ENCODE results near the gene TNFAIP8.

Gene TNFAIP8

GRCh38 chr5:119367502-119368237 lies 11.9 kb downstream of the TNFAIP8 start:
- DNase-seq (ENCODE audit: low read depth) = no peak

DNA sequence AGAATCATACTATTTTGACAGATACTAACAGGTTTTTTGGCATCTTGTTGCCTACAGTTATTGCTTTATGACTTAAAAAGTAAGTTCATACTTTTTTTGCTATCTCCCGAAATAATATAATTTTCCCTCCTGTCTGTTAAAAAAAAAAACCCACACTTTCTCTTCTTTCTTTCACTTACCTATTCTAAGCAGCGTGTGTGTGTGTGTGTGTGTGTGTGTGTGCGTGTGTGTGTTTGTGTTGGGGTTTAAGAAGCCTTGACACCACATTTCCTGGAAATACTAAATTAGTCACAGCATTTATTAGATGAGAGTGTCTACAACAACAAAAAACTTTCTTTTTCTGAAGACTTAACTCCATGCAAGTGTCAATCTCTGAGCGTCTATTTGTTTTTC lies 12.4 kb downstream of the TNFAIP8 start:
- DNase-seq (ENCODE audit: low read depth) = no peak

DNA sequence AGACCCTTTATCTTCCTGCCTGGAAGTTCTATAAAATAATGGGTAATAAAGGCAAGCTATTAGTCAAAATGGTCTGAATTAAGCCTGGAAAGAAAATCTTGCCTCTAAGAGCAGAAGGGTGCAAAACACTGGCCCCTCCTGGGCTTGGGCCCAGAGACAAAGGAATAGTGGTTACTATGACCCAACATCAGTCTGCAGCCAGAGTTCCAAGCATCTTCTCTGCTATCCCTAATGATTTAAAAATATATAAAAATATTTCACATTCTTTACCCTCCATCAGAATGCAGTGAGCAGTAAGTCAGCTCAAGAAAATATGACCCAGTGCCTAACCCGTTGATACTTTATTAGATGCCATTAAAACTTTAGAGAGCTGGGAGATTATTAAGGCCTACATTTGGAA lies 14.7 kb downstream of the TNFAIP8 start:
- no peak for DNase-seq (ENCODE audit: low read depth)

GRCh38 chr5:119371146-119371545 lies 15.3 kb downstream of the TNFAIP8 start:
- DNase-seq (ENCODE audit: low read depth) = no peak

DNA sequence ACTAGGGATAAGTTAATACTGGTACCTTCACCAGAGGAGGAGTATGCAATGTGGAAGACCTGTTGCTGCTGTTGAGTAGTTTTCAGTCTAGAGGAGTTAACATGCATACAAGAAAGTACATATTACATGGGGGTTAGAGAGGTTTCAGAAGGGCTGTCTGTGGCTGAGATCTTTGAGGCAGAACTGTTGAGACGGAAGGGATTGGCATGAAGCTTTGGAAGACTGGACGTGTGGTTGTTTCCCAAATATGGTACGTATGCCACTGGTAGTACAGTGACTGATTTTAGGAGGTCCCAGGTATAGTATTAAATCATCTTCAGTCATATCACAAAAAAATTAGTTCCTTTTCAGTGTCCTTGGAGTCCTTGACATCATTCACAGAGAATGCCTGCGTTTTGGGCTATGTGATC lies 17.6 kb downstream of the TNFAIP8 start:
- no peak for DNase-seq (ENCODE audit: low read depth)

- no peak for DNase-seq (ENCODE audit: low read depth)
Observed at GRCh38 chr5:119374901-119375300, 19.1 kb downstream of the TNFAIP8 start.

- no peak for DNase-seq (ENCODE audit: low read depth)
Observed at GRCh38 chr5:119377066-119377465, 21.2 kb downstream of the TNFAIP8 start.

GRCh38 chr5:119378075-119378700 lies 22.4 kb downstream of the TNFAIP8 start:
- DNase-seq (ENCODE audit: low read depth) = no peak

GRCh38 chr5:119379096-119379495 lies 23.3 kb downstream of the TNFAIP8 start:
- no peak for DNase-seq (ENCODE audit: low read depth)

- DNase-seq (ENCODE audit: low read depth) = no peak
Observed at GRCh38 chr5:119379942-119380547, 24.2 kb downstream of the TNFAIP8 start.

DNA sequence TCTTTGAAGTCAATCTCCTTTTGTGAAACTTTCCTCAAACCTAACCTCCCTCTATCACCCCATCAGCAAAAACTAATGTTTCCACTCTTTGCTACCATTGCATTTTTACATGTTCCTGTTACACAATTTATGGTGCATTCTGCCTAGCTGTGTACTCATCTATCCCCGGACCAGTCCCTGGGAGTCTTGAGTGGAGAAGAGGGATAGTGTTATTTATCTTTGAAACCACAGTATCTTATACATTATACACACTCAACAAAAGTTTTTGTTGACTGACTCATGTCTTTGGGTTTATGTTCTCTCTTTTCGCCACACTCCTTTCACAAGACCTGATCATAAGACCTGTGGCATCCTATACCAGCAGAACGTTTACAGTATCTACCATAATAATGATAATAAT lies 26.4 kb downstream of the TNFAIP8 start:
- DNase-seq (ENCODE audit: low read depth) = no peak

- DNase-seq (ENCODE audit: low read depth) = no peak
Observed at GRCh38 chr5:119383008-119383407, 27.2 kb downstream of the TNFAIP8 start.

DNA sequence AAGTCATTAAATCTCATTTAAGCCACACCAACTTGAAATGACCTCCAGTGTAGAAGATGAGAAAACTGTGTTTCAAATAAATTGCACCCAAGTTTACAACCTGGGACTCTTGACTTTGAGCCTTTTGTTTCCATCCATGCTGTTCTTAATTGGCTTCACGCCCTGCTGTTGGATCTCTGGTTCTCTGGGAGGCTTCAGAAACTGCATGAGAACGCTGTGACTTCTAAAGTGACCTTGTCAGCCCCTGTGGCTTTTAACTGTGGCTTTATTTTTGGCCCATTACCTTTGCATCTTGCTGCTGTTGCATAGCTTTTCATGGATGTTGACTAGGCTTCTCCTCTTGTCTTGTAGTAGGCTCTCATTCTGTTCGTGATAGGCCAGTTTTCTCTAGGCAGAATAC lies 29.3 kb downstream of the TNFAIP8 start:
- no peak for DNase-seq (ENCODE audit: low read depth)

- DNase-seq (ENCODE audit: low read depth) = no peak
Observed at GRCh38 chr5:119385536-119386128, 29.8 kb downstream of the TNFAIP8 start.

DNA sequence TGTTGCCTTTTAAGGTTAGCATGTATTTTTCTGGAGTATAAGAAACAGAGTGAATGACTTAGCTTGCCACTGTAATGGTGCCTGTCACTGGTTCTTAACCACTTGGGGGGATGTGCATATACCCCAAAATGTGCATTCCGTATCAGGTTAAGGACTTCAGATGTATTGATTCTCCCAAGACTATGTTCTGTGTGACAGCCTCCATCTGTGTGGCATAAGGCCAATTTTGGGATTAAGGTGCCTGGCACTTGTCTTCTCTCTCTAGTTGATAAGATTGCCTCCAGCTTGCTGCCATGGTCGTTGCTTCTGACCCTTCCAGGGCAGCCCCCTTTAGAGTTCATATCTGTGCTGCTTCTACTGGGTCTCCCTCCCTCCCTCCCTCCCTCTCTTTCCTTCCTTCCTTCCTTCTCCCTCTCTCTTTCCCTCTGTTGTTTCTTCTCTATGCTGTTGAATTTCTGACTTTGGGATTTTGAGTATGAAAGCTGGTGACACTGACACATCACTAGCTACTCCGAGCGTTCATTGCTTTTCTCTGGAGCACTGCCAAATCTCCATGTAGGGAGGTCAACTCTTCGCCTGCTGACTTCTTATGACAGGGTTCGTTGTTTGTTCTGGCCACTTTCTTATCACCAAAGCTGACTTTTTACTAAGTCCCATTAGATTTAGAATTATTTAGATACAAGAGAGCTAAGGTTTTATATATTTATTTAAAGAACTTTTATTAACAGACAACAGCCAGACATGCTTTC lies 31.0 kb downstream of the TNFAIP8 start:
- no peak for DNase-seq (ENCODE audit: low read depth)

- DNase-seq (ENCODE audit: low read depth) = no peak
Observed at GRCh38 chr5:119387945-119388618, 32.3 kb downstream of the TNFAIP8 start.

DNA sequence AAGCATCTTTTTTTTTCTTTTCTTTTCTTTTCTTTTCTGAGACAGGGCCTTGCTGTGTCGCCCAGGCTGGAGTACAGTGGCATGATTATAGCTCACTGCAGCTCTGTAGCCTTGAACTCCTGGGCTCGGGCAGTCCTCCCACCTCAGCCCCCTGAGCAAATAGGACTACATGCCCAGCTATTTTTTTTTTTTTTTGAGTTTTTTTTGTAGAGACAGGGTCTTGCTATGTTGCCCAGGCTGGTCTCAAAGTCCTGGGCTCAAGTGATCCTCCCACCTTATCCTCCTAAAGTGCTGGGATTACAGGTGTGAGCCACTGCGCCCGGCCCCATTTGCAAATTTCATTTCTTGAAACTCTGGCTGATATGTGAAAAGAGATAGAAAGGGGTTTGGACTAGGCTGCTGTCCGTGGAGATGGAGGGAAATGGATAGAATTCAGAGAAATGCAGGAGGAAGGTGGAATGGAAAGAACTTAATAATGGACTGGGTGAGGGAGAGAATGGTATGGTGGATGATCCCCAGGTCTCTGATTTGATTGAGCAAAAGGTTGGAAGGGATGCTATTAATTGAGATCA lies 32.9 kb downstream of the TNFAIP8 start:
- DNase-seq (ENCODE audit: low read depth) = no peak

DNA sequence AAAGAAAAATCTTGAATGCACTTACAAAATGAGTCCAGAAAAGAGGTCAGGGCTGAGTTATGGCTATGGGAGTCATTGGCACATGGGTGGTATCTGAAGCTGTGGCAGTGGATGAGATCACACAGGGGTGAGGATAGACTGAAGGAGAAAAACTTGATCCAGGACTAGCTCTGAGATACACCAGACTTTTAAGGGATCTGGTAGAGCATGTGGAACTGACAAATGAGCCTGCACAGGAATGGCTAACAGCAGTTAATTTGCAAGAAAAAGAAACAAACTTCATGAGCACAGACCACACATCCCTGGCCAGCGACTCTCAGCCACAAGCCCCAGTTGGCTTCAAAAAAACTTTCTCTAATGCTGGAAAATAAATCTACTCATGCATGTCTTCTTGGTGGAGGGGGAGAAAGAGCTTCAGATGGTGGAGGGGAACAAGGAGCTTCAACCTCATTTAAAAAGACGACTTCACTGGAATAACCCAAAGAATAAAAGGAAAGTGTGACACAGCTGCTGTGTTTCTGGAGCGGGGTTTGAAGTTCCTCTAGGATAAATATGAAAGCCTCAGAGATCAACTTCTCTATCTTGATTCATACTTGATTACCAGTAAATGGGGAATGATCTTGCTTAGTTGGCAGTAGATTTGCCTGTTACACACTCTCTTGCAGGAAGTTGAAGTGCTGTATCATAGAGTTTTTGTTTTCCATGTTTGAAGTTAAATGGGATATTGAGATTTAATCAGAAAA lies 33.6 kb downstream of the TNFAIP8 start:
- no peak for DNase-seq (ENCODE audit: low read depth)

DNA sequence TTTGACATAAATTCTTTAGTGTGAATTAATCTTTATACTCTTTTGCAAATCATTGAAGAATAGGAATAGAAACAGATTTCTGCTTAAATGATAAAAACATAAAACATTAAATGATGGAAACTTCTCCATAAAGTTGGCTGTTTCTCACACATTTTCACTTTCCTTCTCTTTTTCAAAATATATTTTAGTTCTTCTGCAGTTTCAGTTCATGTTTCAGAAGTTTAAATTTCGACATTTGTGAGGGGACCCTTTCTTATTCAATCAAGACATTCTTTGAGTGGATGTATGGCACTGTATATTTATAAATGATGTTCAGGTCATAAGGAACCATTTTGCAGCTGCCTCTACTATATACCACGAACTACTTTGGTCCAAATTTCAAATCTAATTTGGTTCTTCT lies 34.6 kb downstream of the TNFAIP8 start:
- DNase-seq (ENCODE audit: low read depth) = no peak

- no peak for DNase-seq (ENCODE audit: low read depth)
Observed at GRCh38 chr5:119393201-119393691, 37.4 kb downstream of the TNFAIP8 start.

Data from T follicular helper cell (primary cell).